GM12878 (cell line): Measurements from ENCODE around the gene ETV7. TPM values are rescaled to one million over a fixed set of nuclear protein-coding genes. Genes with fewer than 3 reads are reported as not detected.

Experiments used
- BCL11A ChIP-seq: IDR thresholded peaks from 2 replicates; pipeline ENCODE4 v1.6.1; 2011; ENCODE audit warnings: low read depth, low read length
- CBX3 ChIP-seq: fragments of 200-600 bp; sonication (generic); IDR thresholded peaks from 2 replicates; pipeline ENCODE4 v1.6.1; 2016; ENCODE audit warnings: low read depth, borderline replicate concordance
- CBX5 ChIP-seq: sonication (generic); IDR thresholded peaks from 2 replicates; pipeline ENCODE4 v1.6.1; 2016; ENCODE audit warnings: low read depth, moderate library complexity, mild to moderate bottlenecking, inconsistent platforms
- CREB1 ChIP-seq: IDR thresholded peaks from 2 replicates; pipeline ENCODE4 v1.6.1; 2012; ENCODE audit warnings: low read depth, mild to moderate bottlenecking, inconsistent platforms
- GATAD2B ChIP-seq: fragments of 450-650 bp; conservative IDR thresholded peaks from 2 replicates; pipeline ENCODE4 v1.6.1; 2017; ENCODE audit warnings: low read depth, mild to moderate bottlenecking, moderate library complexity
- HCFC1 ChIP-seq: fragments of 150-350 bp; IDR thresholded peaks from 2 replicates; pipeline ENCODE4 v1.6.1; 2014; ENCODE audit warnings: low read length
- IKZF1 ChIP-seq: fragments of 450-650 bp; conservative IDR thresholded peaks from 2 replicates; pipeline ENCODE4 v1.6.1; 2017; ENCODE audit warnings: antibody characterized with exemption, mild to moderate bottlenecking
- IRF4 ChIP-seq: IDR thresholded peaks from 2 replicates; pipeline ENCODE4 v1.6.1; 2011; ENCODE audit warnings: low read depth, low read length
- NBN ChIP-seq: fragments of 450-650 bp; IDR thresholded peaks from 2 replicates; pipeline ENCODE4 v1.6.1; 2016
- POU2F2 ChIP-seq: IDR thresholded peaks from 3 replicates; pipeline ENCODE4 v1.6.1; 2011; ENCODE audit warnings: low read depth, mild to moderate bottlenecking, low read length, borderline replicate concordance
- RFX5 ChIP-seq: IDR thresholded peaks from 2 replicates; pipeline ENCODE4 v1.6.1; 2011; ENCODE audit warnings: low read depth, low read length, improper control_type of control experiment
- SMARCA5 ChIP-seq: fragments of 450-650 bp; IDR thresholded peaks from 2 replicates; pipeline ENCODE4 v1.6.1; 2017; ENCODE audit warnings: mild to moderate bottlenecking
- SMC3 ChIP-seq: IDR thresholded peaks from 2 replicates; pipeline ENCODE4 v1.6.1; 2011; ENCODE audit warnings: low read length, improper control_type of control experiment, borderline replicate concordance
- STAT1 ChIP-seq: fragments of 450-650 bp; conservative IDR thresholded peaks from 2 replicates; pipeline ENCODE4 v1.6.1; 2014; ENCODE audit warnings: antibody characterized with exemption, mild to moderate bottlenecking
- STAT3 ChIP-seq: IDR thresholded peaks from 2 replicates; pipeline ENCODE4 v1.6.1; 2011; ENCODE audit warnings: low read depth, low read length, improper control_type of control experiment
- polyA plus RNA-seq, 11 experiments: library from polyadenylated mRNA; depleted of rRNA in 4 of 11; unstranded in 6 of 11; stranded (reverse) in 5 of 11; fragments of >200 nt; fragmentation: Nextera tagmentation in 4 of 11; fragmentation: Illumina TruSeq in 1 of 11; extraction: Ambion mirVana in 4 of 11; extraction: Trizol in 1 of 11; gene quantifications; 1 replicate in 1 of 11; 2 replicates in 10 of 11; pipeline versions ENCODE4 v1.2.1 to v1.2.3, GENCODE V29; 2011 to 2016; ENCODE audit warnings: inconsistent platforms in 2 of 11, missing spikeins in 2 of 11, low read depth in 1 of 11
- total RNA-seq, 4 experiments: library from RNA; depleted of rRNA in 3 of 4; stranded (reverse); fragments of >200 nt in 3 of 4; fragmentation: Illumina TruSeq in 1 of 4; extraction: Trizol in 1 of 4; gene quantifications; 2 replicates each; pipeline versions ENCODE4 v1.2.1 to v1.2.3, GENCODE V29; 2013 to 2021
- TF ChIP-seq, protein P1 (sequence below): fragments of 450-650 bp; IDR thresholded peaks from 2 replicates; pipeline ENCODE4 v1.6.1; 2017; ENCODE audit warnings: mild to moderate bottlenecking, low read depth, inconsistent platforms; ENCODE audit not compliant: poor library complexity, severe bottlenecking
- TF ChIP-seq, protein P2 (sequence below): fragments of 450-650 bp; IDR thresholded peaks from 2 replicates; pipeline ENCODE4 v1.6.1; 2017; ENCODE audit warnings: low read depth, mild to moderate bottlenecking, moderate library complexity
- TF ChIP-seq, protein P3 (sequence below): fragments of 450-650 bp; IDR thresholded peaks from 2 replicates; pipeline ENCODE4 v1.6.1; 2016; ENCODE audit warnings: mild to moderate bottlenecking, moderate library complexity, borderline replicate concordance
- TF ChIP-seq, protein P4 (sequence below): IDR thresholded peaks from 2 replicates; pipeline ENCODE4 v1.6.1; 2011; ENCODE audit warnings: borderline replicate concordance, low read depth, mild to moderate bottlenecking, moderate library complexity, low read length; ENCODE audit not compliant: insufficient read depth, poor library complexity, severe bottlenecking

The ETV7 gene
- total and polyA plus RNA-seq, 10 of the 15 experiments (the other 5 are each of a cell fraction or from before 2014, with no cell fraction given), result 0.04 to 1.8 (median 1.3) TPM

DNA sequence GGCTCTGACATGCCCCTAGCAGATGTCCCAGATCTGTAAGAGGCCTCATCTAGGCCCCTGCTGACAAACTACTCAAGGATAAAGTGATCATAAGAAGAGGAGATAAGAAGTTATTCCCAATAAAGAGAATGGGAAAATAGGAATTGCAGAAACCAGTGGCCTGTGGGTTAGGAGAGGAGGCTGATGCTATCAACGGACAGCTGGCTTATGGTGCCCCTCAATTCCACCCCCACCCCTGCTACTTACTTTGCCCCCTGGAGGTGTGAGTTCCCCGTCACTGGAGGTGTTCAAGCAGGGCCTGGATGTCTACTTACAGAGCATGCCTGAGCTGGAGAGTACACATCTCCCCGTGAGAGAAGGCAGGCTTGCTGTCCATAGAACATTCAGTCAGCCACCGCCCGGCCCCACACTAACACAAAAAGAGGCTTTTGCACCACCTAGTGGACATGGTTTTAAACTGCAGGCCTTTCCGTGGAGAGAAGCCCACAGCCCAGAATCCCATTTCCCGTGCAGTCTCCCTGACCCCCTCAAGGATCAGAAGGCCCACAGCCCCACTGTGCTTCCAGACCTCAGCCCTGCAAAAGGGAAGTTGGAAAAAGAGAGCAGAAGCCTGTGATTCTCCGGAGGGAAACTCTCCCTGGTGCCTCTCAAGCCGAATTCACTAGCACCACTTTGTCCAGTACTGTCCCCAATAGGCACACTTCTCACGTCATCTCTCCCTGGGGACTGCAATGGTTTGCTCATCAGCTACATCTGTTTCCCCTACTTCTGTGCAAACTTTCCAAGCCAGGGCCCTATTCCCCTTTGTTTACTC is 27.0 kb downstream of the ETV7 start (continued):
- TF ChIP-seq CBX3 (no peak), IRF4 (no peak), NBN (peak; percentile 12; the same call in 1 of the 2 replicates), POU2F2 (peak; percentile 62; the same call in 1 of the 3 replicates), STAT3 (peak; percentile 62; the same call in 1 of the 2 replicates), IKZF1 (peak; percentile 77), BCL11A (0 out of 2 replicates have a peak, but pooled peaks have one; percentile 15), CBX5 (no peak), HCFC1 (no peak), CREB1 (no peak), SMC3 (peak; percentile 84), STAT1 (0 out of 2 replicates have a peak, but pooled peaks have one; percentile 12), GATAD2B (peak; percentile 28; the same call in 1 of the 2 replicates), RFX5 (0 out of 2 replicates have a peak, but pooled peaks have one; percentile 48), SMARCA5 (0 out of 2 replicates have a peak, but pooled peaks have one; percentile 65)
- TF ChIP-seq, protein P1, sequence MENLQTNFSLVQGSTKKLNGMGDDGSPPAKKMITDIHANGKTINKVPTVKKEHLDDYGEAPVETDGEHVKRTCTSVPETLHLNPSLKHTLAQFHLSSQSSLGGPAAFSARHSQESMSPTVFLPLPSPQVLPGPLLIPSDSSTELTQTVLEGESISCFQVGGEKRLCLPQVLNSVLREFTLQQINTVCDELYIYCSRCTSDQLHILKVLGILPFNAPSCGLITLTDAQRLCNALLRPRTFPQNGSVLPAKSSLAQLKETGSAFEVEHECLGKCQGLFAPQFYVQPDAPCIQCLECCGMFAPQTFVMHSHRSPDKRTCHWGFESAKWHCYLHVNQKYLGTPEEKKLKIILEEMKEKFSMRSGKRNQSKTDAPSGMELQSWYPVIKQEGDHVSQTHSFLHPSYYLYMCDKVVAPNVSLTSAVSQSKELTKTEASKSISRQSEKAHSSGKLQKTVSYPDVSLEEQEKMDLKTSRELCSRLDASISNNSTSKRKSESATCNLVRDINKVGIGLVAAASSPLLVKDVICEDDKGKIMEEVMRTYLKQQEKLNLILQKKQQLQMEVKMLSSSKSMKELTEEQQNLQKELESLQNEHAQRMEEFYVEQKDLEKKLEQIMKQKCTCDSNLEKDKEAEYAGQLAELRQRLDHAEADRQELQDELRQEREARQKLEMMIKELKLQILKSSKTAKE, result peak; percentile 56
- TF ChIP-seq, protein P2, sequence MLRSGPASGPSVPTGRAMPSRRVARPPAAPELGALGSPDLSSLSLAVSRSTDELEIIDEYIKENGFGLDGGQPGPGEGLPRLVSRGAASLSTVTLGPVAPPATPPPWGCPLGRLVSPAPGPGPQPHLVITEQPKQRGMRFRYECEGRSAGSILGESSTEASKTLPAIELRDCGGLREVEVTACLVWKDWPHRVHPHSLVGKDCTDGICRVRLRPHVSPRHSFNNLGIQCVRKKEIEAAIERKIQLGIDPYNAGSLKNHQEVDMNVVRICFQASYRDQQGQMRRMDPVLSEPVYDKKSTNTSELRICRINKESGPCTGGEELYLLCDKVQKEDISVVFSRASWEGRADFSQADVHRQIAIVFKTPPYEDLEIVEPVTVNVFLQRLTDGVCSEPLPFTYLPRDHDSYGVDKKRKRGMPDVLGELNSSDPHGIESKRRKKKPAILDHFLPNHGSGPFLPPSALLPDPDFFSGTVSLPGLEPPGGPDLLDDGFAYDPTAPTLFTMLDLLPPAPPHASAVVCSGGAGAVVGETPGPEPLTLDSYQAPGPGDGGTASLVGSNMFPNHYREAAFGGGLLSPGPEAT, result peak; percentile 44
- TF ChIP-seq, protein P3, sequence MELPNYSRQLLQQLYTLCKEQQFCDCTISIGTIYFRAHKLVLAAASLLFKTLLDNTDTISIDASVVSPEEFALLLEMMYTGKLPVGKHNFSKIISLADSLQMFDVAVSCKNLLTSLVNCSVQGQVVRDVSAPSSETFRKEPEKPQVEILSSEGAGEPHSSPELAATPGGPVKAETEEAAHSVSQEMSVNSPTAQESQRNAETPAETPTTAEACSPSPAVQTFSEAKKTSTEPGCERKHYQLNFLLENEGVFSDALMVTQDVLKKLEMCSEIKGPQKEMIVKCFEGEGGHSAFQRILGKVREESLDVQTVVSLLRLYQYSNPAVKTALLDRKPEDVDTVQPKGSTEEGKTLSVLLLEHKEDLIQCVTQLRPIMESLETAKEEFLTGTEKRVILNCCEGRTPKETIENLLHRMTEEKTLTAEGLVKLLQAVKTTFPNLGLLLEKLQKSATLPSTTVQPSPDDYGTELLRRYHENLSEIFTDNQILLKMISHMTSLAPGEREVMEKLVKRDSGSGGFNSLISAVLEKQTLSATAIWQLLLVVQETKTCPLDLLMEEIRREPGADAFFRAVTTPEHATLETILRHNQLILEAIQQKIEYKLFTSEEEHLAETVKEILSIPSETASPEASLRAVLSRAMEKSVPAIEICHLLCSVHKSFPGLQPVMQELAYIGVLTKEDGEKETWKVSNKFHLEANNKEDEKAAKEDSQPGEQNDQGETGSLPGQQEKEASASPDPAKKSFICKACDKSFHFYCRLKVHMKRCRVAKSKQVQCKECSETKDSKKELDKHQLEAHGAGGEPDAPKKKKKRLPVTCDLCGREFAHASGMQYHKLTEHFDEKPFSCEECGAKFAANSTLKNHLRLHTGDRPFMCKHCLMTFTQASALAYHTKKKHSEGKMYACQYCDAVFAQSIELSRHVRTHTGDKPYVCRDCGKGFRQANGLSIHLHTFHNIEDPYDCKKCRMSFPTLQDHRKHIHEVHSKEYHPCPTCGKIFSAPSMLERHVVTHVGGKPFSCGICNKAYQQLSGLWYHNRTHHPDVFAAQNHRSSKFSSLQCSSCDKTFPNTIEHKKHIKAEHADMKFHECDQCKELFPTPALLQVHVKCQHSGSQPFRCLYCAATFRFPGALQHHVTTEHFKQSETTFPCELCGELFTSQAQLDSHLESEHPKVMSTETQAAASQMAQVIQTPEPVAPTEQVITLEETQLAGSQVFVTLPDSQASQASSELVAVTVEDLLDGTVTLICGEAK, result no peak
- TF ChIP-seq, protein P4, sequence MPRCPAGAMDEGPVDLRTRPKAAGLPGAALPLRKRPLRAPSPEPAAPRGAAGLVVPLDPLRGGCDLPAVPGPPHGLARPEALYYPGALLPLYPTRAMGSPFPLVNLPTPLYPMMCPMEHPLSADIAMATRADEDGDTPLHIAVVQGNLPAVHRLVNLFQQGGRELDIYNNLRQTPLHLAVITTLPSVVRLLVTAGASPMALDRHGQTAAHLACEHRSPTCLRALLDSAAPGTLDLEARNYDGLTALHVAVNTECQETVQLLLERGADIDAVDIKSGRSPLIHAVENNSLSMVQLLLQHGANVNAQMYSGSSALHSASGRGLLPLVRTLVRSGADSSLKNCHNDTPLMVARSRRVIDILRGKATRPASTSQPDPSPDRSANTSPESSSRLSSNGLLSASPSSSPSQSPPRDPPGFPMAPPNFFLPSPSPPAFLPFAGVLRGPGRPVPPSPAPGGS, result peak; percentile 89
